ENCODE results near the gene C11orf24.

DNA sequence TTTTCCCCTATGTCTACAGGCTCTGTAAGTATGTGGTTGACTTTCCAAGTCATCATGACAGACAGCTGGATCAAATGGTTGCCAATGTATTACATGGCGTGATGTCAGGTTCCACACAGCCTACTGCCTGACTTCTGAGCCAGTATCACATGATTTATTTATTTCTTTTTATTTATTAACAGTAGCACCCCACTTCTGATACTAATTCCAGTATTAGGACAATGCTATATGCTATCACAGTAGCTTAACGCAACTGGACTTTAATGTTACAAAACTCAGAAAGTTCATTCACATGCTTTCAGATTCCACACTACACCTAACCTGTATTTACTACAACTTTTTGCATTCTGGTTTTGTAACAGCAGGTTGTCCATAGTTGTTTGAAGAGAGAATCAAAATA lies 17.7 kb upstream of the C11orf24 start:
- TF ChIP-seq, protein P1, sequence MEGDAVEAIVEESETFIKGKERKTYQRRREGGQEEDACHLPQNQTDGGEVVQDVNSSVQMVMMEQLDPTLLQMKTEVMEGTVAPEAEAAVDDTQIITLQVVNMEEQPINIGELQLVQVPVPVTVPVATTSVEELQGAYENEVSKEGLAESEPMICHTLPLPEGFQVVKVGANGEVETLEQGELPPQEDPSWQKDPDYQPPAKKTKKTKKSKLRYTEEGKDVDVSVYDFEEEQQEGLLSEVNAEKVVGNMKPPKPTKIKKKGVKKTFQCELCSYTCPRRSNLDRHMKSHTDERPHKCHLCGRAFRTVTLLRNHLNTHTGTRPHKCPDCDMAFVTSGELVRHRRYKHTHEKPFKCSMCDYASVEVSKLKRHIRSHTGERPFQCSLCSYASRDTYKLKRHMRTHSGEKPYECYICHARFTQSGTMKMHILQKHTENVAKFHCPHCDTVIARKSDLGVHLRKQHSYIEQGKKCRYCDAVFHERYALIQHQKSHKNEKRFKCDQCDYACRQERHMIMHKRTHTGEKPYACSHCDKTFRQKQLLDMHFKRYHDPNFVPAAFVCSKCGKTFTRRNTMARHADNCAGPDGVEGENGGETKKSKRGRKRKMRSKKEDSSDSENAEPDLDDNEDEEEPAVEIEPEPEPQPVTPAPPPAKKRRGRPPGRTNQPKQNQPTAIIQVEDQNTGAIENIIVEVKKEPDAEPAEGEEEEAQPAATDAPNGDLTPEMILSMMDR (conservative IDR thresholded peaks at IDR 0.05) = no peak
- no peak for TF ChIP-seq ZFX (IDR thresholded peaks at IDR 0.05)

All from C4-2B (cell line).